Stomach (tissue), 4 donors: Measurements from ENCODE around the gene TEAD1.

Experiments used
- CTCF ChIP-seq, 7 experiments: fragments of 450-650 bp in 4 of 7; fragments of 200-600 bp in 3 of 7; sonication (generic) in 3 of 7; IDR thresholded peaks; one replicate each; pipeline ENCODE4 v1.5.1; 2016 to 2019; ENCODE audit warnings: antibody characterized with exemption in 7 of 7, control low read depth in 2 of 7, mild to moderate bottlenecking in 1 of 7
- EP300 ChIP-seq: sonication (generic); formaldehyde crosslinking; IDR thresholded peaks from one replicate; pipeline ENCODE4 v1.6.1; 2017; ENCODE audit warnings: antibody characterized with exemption
- POLR2A ChIP-seq, 4 donors: fragments of 450-650 bp; IDR thresholded peaks; one replicate each; pipeline ENCODE4 v1.6.1; 2016; ENCODE audit warnings: antibody characterized with exemption in 4 of 4, control low read depth in 2 of 4, mild to moderate bottlenecking in 1 of 4, moderate library complexity in 1 of 4
- POLR2AphosphoS5 ChIP-seq, 3 donors: sonication (generic); formaldehyde crosslinking; IDR thresholded peaks; one replicate each; pipeline ENCODE4 v1.6.1; 2016; ENCODE audit warnings: antibody characterized with exemption in 3 of 3

GRCh38 chr11:12832480-12833224 is 158.4 kb downstream of the TEAD1 start:
- TF ChIP-seq CTCF (IDR thresholded peaks at IDR 0.05) (no peak), POLR2AphosphoS5 (IDR thresholded peaks at IDR 0.05) (no peak), POLR2A (IDR thresholded peaks at IDR 0.05) (no peak), EP300 (no peak)
